OCI-LY1 (cell line): ENCODE measurements around the gene BBS9.

Experiments
- EZH2 ChIP-seq: fragments of 200-600 bp; sonication (generic), shearing (Covaris generic); IDR thresholded peaks from 2 replicates; pipeline ENCODE4 v1.8.0; 2017; ENCODE audit warnings: borderline replicate concordance, mixed run types, mild to moderate bottlenecking, antibody characterized with exemption, low read length, moderate library complexity, mixed read lengths
- TF ChIP-seq, protein P1 (sequence below): fragments of 200-600 bp; sonication (generic), shearing (Covaris generic); IDR thresholded peaks from 2 replicates; pipeline ENCODE4 v1.5.1; 2017; ENCODE audit warnings: mild to moderate bottlenecking, antibody characterized with exemption, low read length, moderate library complexity, mixed read lengths

DNA sequence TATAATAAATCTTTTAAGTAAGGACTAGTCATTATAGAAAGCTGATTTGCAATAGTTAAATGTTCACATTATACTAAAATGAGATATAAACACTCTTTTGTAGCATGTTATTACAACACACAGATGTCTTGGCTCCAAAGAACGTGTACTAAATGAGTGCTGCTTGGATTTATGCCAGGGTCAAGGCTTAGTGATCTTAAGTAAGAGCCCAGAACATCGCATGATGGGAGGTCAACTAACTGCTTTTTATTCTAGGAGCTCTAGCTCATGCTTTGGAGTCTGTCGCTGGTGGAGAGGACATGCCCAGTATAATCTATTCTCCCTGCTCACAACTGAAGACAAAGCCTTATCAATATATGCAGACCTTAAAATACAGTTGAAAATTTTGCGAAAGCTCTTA lies 315.1 kb downstream of the BBS9 start:
- TF ChIP-seq, protein P1, sequence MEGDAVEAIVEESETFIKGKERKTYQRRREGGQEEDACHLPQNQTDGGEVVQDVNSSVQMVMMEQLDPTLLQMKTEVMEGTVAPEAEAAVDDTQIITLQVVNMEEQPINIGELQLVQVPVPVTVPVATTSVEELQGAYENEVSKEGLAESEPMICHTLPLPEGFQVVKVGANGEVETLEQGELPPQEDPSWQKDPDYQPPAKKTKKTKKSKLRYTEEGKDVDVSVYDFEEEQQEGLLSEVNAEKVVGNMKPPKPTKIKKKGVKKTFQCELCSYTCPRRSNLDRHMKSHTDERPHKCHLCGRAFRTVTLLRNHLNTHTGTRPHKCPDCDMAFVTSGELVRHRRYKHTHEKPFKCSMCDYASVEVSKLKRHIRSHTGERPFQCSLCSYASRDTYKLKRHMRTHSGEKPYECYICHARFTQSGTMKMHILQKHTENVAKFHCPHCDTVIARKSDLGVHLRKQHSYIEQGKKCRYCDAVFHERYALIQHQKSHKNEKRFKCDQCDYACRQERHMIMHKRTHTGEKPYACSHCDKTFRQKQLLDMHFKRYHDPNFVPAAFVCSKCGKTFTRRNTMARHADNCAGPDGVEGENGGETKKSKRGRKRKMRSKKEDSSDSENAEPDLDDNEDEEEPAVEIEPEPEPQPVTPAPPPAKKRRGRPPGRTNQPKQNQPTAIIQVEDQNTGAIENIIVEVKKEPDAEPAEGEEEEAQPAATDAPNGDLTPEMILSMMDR = no peak
- TF ChIP-seq EZH2 = no peak
